GM04503 (cell line): Measurements from ENCODE around the gene ZBTB46.
"Not testable (repeated sequence)": the region's sequence is repeated elsewhere in the genome, so short reads cannot be mapped to it uniquely, and the experiment has no call there.

Experiments
- DNase-seq: peaks from one replicate; pipeline ENCODE4 v3.0.0-alpha.2; 2012; ENCODE audit warnings: low read depth

ZBTB46 gene

DNA sequence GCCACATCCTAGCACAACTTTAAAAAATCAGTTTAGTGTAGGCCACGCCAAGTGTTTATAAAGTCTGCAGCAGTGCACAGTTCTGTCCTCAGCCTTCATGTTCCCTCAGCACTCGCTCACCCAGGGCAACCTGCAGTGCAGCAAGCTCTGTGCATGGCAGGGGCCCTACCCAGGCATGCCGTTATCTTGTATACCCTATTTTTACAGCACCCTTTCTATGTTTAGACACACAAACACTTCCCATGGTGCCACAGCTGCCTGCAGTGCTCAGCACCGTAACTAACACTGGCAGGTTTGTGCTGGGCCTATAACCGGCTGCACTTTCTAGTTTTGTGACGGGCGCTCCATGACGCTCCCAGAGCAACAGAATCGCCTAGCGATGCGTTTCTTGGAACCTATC lies 43.8 kb downstream of the ZBTB46 start:
- no peak for DNase-seq

DNA sequence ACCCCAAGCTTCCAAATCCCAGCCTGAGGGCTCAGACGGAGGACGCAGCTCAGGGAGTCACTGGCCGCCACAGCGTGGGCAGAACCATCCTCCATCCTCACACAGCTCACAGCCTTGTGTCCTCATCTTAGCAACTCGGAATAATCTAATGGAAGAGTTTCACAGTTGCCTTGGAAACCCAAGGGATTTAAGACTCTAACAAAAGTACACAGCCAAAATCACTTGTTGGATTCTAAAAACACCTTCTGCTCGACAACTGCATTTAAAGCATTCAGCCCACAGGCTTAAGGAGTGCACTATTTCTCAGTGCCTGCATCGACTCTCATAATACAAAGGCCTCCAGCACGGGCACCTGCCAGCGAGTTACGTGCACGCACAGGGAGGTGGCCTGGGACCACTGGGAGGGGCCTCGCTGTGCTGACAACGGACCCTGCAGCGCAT lies 45.4 kb downstream of the ZBTB46 start:
- no peak for DNase-seq

DNA sequence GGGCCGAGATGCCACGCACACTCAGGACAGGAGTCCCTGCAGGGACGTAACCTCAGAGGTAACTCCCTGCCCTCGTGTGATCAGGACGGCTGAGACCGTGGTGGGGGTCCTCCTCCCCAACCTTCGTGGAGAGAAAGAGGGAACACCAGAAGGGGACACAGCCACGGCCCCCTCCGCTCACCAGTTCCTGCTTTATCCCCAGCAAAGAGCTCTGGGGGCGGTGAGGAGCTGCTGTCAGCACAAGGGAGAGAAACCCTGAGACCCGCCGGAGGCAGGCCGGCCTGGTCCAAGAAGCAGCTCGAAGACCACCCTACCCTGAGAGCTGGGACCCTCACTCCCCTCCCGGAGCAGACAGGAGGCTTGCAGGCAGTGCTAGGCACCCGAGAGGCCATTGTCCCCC lies 47.1 kb downstream of the ZBTB46 start:
- DNase-seq, result no peak

DNA sequence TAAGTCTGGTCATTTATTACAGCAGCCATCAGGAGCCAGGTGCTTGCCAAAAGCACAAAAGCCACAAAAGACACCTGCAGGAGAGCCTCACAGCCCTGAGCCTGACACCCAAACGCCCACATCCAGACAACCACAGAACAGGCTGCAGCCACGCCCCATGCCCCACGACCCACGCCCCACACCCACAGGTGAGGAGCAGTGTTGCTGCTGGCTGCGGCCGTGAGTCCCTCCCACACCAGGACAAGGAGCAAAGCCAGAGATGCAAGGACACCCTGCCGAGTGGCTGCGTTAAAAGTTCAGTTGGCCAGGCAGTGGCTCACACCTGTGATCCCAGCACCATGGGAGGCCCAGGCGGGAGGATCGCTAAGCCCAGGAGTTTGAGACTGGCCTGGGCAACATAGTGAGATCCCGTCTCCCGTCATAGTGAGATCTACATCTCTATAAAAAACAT lies 48.5 kb downstream of the ZBTB46 start:
- no peak for DNase-seq

DNA sequence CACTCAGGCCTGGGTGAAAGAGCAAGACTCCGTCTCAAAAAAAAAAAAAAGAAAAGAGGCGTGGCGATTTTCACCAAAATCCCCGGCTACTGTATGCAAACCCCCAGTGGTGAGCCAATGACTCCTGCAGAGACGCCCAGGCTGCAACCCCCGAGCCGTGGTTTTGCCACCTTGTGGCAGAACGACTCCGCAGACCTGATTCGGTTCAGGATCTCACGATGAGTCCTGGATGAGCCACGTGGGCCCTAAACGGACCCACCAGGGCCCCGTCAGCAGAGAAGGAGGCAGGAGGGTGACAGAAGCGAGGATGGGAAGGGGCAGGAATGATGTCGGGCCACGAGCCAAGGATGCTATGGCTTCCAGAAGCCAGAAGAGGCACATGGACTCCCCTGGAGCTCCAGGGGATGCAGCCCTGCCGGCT lies 49.0 kb downstream of the ZBTB46 start:
- DNase-seq, result no peak

DNA sequence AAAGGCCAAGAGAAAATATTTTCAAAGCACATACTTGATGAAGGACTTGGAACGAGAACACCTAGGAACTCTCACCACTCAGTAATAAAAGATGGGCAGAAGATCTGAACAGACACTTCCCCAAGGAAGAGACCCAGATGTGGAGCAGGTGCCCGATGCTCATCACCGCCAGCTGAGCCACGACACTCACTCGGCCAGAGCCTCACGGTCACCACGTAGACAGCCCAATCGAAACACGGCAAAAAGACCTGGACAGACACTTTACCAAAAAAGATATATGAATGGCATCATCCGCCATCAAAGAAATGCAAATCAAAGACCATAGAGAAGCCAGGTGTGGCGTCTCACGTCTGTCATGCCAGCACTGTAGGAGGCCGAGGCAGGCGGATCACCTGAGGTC lies 49.9 kb downstream of the ZBTB46 start:
- no peak for DNase-seq

DNA sequence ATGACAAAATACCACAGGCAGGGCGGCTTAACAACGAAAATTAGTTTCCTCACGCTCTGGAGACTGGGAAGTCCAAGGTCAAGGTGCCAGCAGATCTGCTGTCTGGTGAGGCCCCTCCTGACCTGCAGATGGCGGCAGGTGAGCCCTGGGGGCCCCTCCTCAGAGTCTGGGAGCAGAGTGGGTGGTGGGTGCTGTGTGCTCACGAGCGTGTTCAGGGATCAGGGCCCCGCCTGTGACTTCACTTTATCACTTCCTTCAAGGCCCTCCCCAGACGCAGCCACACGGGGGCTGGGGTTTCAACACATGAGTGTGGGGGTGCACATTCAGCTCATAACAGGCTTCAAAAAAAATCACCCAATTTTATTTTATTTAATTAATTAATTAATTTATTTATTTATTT lies 52.2 kb downstream of the ZBTB46 start:
- no peak for DNase-seq

DNA sequence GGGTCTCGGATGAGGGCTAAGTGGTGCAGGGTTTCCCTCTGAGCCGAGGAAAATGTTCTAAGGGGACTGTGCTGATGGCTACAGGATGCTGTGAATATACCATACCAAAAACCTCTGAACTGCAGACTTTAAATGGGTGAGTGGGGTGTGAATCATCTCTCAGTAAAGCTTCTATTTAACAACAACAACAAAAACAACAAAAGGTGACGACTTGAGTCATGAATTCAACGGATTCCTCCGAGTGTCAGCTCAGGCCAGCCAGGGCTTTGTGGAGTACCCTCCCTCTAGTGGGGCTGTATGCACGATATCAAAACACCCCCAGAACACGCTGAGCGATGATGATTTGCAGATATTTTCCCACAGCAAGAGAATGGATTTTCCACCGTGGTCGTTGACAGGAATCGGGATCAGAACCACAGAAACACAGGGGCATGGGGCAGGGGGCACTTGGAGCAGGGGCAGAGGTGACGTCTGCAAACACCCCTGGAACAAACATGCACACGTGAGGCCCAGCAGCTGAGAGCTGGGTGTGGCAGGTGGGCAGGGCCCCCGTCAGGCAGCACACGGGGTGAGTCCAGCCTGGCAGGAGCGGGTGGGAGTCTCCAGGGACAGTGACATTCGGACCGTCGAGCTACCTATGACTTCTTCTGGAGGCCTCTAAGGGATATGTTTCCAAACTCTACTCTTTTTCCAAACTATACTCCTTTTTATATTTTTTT lies 52.9 kb downstream of the ZBTB46 start:
- no peak for DNase-seq

DNA sequence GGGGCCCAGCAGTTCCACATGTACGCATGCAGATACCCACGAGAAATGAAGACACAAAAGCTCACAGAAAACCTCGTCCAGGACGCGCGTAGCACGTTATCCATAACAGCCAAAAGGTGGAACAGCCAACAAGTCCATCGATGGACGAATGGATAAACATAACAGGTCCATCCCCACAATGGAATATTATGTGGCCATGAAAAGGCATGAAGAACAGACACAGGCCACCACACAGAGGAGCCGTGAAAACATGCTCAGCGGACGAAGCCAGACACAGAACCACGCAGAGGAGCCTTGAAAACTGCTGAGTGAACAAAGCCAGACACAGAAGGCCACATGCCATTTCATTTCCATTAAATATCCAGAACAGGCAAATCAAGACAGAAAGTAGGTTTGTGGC lies 53.5 kb downstream of the ZBTB46 start:
- DNase-seq, result no peak

DNA sequence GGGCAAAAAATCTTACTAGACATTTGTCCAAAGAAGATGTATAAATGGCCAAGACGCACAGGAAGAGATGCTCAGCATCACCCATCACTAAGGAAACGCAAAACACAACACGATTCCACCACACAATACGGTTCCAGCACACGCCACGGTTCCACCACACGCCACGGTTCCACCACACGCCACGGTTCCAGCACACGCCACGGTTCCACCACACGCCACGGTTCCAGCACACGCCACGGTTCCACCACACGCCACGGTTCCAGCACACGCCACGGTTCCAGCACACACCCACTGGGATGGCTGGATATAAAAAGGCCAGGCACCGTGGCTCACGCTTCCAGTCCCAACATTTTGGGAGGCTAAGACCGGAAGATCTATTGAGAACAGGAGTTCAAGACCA lies 54.2 kb downstream of the ZBTB46 start:
- not testable (repeated sequence) for DNase-seq

DNA sequence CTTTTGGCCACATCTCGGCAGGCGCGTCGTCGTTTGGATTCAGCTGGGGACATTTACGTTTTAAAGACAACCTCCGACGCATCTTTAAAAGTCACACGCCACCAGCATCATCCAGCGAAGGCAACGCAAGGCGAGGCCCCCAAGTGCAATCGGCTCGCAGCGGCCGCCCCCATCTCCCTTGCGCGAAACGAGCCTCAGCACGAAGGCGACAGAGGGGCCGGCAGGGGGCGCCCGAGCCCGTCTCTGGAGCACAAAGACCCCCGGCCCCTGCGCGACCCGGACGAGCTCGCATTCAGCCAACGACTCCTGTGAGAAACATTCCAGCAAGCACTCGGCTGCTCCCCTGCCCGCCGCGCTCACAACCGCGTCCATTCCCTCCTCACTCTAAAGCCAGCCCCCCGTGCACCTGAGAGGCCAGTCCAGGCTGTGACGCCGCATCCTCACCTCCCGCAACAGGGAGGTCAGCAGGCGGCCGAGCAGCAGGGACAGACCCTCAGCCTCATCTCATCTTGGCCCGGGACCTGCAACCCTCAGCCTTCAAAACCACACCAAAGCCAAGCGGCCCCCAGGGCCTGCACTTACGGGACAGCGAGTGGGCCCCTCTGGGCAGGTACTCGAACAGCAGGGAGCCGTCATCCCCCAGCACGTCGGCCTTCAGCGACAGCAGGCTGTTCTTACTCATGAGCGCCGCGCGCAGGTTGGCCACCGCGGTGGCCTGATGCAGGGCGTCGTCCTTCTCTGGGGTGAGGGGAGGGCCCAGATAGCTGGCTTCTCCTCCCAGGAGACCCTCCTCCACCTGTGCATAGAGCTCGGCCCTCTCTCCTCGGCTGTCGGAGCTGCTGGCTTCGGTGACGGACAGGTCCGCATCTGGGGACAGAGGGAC lies 55.7 kb downstream of the ZBTB46 start:
- no peak for DNase-seq

DNA sequence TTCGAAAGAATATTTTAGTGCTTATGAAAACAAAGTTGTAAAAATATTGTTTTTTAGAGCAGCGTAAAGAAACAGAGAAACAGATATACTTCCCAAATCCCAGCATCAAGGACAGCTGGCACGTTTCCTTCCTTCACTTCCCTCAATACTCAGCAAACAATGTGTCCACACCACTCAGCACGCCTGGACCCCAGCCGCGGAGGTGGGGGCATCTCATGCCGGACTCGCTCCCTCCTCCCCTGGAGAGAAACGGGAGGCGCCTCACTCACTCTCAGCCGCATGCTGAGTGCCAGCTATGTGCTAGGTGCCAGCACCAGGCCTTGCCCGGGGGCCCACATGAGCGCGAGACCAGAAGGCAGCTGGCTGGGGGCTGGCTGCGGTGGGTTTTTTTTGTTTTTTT lies 56.8 kb downstream of the ZBTB46 start:
- DNase-seq, result no peak

DNA sequence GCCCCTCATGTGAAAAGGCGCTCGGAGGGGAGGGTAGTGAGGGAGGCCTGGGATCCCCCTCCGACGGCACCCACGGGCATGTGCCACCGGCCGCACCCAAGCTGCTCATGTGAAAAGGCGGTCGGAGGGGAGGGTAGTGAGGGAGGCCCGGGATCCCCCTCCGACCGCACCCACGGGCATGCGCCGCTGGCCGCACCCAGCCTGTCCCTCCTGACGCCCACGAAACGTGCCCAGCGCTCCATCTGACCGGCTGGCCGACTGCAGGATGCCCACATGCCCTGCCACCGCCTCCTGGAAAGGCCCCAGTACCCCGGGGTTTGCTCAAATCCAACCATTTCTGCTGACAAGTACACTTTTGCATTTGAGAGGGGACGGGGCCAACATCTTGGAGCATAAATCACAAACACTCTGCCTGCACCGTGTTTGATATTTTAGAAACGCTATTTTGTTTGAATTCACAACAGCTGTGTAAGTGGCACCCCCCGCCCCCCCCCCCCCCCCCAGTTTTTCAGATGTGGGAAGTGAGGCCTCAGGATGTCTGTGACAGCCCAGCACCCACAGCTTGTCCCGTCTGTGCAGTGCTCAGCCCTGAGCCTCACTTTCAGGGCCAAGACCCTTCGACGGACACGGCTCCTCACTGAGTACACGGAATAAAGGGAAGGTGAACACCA lies 57.4 kb downstream of the ZBTB46 start:
- no peak for DNase-seq

DNA sequence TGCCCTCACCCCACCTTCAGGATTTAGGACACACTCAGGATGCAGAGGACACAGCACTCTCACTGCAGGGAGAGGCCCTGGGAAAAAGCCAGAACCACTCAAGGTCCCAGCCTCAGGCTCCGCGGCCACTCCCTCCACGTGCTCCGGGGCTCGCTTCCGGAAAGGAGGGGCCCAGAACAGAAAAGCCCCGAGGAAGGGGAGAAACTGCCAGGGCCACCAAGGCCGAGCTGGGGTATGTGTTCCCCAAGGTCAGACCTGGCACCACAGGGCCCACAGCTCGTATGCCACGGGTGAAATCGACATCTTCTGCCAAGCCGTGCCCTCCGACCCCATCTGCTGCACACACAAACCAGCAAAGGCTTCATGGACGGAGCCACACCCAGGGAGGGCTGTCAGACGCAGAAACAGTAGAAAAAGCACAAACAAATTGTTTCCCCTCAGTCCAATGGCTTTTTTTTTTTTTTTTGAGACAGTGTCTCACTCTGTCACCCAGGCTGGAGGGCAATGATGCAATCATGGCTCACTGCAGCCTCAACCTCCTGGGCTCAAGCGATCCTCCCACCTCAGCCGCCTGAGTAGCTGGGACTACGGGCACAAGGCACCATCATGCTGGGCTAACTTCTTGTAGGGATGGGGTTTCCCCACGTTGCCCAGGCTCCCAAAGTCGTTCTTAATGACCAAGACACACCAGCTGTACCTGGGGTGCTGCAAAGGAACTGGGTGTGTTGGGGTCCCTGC lies 58.1 kb downstream of the ZBTB46 start:
- no peak for DNase-seq

DNA sequence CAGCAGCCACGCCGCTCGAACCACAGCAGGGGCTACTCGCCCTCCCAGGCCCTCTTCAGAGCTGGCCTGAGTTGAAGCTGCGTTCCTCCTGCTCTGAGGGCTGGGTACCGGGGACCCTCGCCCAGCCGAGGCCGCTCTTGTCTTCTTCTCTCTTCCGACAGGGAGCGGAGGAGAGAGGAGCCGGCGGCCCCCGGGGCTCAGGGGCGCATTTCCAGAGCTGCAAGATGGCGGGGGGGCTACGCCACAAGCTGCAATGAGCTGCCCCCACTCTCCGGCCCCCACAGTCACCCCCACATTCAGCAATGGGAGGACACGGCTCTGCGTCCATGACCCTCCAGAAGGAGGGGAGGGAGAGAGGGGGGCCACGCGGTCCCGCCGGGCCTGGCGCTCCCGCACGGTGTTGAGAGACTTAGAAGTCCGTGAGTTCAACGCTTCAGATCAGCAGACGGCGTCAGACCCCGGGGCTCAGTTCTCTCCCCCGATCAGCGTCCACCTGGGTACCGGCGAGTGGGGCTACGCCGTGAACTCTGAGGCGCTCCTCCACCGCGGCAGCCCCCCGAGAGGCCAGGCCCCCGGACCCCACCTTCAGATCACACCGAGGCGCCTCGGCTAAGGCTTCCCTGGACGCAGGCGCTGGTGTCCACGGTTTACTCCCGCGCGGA lies 59.9 kb downstream of the ZBTB46 start:
- DNase-seq, result no peak

DNA sequence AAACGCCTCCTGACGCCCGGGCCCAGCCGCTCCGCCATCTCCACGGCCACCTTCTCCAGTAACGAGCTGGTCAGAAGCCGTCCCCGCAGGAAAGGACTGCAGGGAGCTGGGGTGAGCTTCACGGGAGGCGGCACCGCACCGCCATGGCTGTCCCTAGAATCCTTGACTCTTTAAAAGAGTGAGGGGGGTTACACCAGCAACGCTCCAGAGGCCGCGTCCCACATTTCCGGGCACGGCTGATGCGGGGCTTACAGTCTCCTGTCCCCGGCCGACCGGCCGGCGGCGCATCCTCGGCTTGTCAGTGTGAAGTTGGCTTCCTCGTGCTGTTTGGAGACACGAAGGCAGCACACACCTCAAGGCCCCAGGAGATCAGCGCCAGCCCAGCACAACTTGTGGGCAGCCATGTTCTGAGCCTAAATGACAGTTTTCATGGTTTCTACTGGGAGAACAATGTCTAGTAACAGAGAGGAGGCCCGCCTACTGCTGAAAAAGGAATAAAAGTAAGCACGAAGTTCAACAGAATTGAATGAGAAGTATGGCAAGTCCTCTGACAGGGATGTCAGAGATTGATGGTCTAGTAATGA lies 61.1 kb downstream of the ZBTB46 start:
- no peak for DNase-seq

DNA sequence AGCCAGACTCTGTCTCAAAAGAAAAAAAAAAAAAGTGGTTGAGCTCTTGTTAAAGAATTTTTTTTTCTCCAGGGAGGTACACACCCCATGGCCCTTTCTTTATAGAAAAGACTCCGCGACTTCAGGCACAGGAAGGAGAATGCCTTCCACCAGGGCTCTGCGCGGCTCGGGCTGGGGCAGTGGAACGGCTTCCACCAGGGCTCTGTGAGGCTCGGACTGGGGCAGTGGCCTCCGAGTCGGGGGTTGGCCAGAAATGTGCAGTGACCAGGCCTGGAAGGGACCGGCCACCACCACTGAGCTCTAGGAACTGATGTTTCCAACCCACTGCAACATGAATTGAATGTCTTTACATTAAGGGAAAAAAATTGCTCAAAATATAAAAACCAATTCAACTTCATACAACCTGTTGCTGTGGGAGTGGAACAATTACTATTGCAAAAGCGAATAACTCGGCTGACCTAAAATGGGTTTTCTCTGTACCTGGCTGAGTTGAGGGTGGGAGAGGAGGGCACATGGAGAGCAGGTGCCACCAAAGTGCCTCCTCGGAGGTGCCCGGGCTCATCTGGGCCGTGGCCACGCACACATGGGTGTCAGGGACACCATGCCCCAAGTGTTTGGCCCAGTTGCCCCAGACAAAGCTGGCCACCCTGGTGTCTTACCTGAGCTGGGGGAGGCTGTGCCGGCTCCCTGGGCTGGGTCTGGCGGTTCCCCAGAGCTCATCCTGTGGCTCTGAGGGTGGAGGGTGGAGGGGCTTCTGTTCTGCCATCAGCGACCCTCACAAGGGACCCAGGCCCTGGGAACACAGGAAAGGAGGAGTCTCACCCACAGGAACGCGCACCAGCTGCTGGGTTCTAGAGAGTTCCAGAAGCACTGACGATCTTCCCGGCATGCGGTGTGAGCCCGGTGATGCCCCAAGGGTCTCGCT lies 62.2 kb downstream of the ZBTB46 start:
- DNase-seq, result no peak

DNA sequence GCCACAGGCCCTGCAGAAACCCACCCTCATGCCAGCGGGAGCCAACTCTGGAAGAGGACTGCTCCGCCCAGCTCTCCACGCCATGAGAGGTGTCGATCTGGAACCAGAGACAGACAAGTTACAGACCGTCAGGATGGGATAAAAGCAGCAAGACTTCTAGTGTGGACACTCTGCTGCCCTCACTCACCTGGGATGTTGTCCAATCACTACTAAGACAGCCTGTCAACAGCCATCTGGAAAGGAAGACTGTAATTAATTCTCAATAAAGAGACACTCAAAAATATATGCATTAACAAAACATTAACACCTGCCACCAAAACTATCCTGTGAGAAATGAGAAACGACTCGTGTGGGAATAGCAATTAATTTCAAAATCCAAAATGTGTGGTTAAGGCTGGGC lies 63.2 kb downstream of the ZBTB46 start:
- no peak for DNase-seq

DNA sequence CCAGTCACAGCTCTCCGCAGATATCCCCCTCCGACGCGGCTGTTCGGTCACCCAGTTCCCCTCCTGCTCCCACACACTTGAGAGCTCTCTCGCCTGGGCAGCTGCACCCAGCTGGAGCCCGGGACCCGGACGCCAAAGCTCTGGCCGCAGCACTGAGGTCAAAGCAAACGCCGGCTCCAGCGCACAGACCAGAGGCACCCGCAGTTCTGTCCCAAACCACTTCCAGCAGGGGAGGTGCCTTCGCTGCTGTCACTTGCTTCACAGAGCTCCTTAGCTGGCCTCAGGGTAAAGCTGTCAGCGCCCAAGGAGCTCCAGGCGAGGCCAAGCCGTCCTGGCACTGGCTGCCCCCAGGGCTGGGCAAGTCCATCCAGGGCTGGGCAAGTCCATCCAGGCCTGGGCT lies 63.6 kb downstream of the ZBTB46 start:
- DNase-seq, result no peak
